KBM-7 (cell line): Measurements from ENCODE around the gene FAM163A.
"Not testable (repeated sequence)": the region's sequence is repeated elsewhere in the genome, so short reads cannot be mapped to it uniquely, and the experiment has no call there.

Experiments
- DNase-seq: peaks from one replicate; pipeline ENCODE4 v3.0.0-alpha.2; 2015
- in situ Hi-C: fragments of 300-500 bp; cut with MboI; formaldehyde crosslinking; loops from 2 replicates; pipeline ENCODE4 v1.14.3; 2020; ENCODE audit warnings: low sequenced_read_pairs, low pct_unique_long_range_greater_than_20kb, mixed read lengths

The FAM163A gene

GRCh38 chr1:179825206-179825605, 82.1 kb downstream of the FAM163A start:
- in situ Hi-C loops = no loop called here
- no peak for DNase-seq

- in situ Hi-C loops = no loop called here
- DNase-seq = no peak
Observed at GRCh38 chr1:179825798-179826460, 82.8 kb downstream of the FAM163A start.

GRCh38 chr1:179826626-179827280, 83.7 kb downstream of the FAM163A start:
- DNase-seq = no peak
- in situ Hi-C loops = no loop called here

GRCh38 chr1:179828554-179829110, 85.5 kb downstream of the FAM163A start:
- DNase-seq = no peak
- in situ Hi-C loops = no loop called here

GRCh38 chr1:179831225-179831624, 88.1 kb downstream of the FAM163A start:
- in situ Hi-C loops = no loop called here

GRCh38 chr1:179831852-179832699, 89.0 kb downstream of the FAM163A start:
- in situ Hi-C loops = no loop called here
- no peak for DNase-seq

More at GRCh38 chr1:179831225-179831624, 88.1 kb downstream of the FAM163A start:
- no peak for DNase-seq

GRCh38 chr1:179836686-179837445, 93.8 kb downstream of the FAM163A start:
- DNase-seq, in situ Hi-C loops: not testable (repeated sequence)

GRCh38 chr1:179840107-179840506, 97.0 kb downstream of the FAM163A start:
- DNase-seq = no peak
- in situ Hi-C loops = no loop called here

GRCh38 chr1:179848233-179848632, 105.1 kb downstream of the FAM163A start:
- in situ Hi-C loops = no loop called here
- no peak for DNase-seq

GRCh38 chr1:179853102-179853501, 110.0 kb downstream of the FAM163A start:
- DNase-seq = no peak

GRCh38 chr1:179855831-179856230, 112.7 kb downstream of the FAM163A start:
- DNase-seq, in situ Hi-C loops: not testable (repeated sequence)

More at GRCh38 chr1:179853102-179853501, 110.0 kb downstream of the FAM163A start:
- in situ Hi-C loops = no loop called here

- in situ Hi-C loops = no loop called here
- no peak for DNase-seq
Observed at GRCh38 chr1:179856296-179856695, 113.2 kb downstream of the FAM163A start.

GRCh38 chr1:179857009-179857408, 113.9 kb downstream of the FAM163A start:
- DNase-seq = no peak
- in situ Hi-C loops = no loop called here

GRCh38 chr1:179860652-179861051, 117.6 kb downstream of the FAM163A start:
- in situ Hi-C loops = loop anchor here (10.0 kb wide), 1 partner anchor 314 kb away; no protein-coding TSS in a partner anchor
- DNase-seq = no peak

- no peak for DNase-seq
- in situ Hi-C loops = loop anchor here (10.0 kb wide), 1 partner anchor 309 kb away; no protein-coding TSS in a partner anchor
Observed at GRCh38 chr1:179865377-179865776, 122.3 kb downstream of the FAM163A start.
